NCI-H1105 (cell line): ENCODE measurements around the gene TIAM1.

Source experiments
- DNase-seq: peaks from one replicate; lab custom pipeline; 2025; lab: John Stamatoyannopoulos, UW

TIAM1 gene

DNA sequence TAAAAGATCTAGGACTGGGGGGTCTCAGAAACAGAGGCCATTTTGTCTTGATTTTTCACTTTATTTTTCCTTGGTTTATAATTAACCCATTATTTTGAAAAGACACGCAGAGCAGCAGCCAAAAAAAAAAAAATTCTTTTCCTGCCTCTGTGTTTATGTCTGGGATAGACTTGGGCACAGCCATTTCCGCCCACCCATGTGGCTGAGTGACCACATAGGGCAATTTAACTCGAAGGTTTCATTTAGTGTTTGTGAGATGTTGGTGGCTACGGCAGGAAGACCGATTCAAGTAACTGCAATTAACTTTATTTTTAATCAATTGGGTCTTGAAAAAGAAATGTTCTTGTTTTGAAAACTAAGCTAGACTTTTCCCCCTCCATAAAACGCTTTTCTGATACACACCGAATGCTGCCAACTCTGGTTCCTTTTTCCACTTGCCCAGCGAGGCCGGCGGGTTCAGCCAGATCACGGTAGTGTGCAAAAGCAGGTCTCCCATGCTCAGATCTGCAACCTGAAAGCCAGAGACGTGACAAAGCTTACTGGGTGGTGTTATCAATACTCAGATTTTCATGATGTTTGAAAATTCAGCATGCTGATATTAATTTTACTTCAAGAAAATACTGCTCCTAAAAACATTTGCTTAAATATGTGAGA is 208.4 kb downstream of the TIAM1 start:
- DNase-seq: no peak

- DNase-seq: no peak
These were observed 210.7 kb downstream of the TIAM1 start for GRCh38 chr21:31133243-31133830.

DNA sequence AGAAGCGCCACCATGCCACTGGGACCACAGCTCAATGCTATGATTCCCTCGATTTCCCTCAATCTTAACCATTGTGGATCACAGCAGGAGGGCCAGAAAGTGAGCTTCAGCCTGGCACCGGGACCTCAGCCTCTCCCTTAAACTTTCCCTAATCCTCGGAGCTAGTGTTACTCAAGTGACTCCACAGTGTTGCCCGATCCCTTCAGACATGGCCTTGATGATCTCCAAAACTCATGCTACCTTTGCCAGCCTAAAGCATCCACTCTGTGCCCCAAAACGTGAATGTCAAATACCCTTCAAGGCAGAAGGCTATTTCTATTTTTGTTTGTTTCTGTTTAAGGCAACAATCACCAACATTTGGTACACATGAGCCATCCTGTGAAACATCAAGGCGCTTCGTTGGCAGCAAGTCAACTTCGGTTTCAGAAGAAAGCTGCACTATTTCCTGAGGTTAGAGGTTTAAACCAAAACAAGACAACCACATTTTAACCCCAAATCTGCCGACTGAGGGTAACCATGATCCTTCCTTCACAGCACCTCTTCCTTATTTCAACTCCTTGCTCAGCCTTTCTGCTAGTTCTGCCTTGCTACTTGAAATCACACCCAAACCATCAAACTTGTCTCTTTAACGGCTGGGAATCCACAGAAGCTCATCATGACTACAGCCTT is 211.4 kb downstream of the TIAM1 start:
- no peak for DNase-seq

- no peak for DNase-seq
These were observed 213.2 kb downstream of the TIAM1 start for GRCh38 chr21:31130821-31131220.

- no peak for DNase-seq
These were observed 215.8 kb downstream of the TIAM1 start for GRCh38 chr21:31128234-31128633.

DNA sequence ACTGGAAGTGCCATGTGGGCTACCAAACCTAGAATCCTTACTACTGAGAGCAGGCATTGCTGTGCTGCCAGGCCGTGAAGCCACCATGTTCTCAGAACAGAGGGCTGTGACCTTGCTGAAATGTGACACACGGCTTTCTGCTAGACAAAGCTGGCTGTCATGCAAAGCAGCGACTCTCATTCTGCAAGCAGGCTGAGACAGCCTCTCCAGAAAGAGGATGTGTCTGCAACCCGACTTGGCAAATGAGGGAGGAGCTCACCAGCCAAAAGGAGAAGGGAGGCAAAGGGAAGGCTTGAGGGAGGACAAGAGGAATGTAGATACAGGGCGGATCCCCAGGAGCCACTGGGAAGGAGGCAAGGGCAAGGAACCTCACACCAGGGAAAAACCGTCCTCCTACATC is 220.1 kb downstream of the TIAM1 start:
- no peak for DNase-seq

DNA sequence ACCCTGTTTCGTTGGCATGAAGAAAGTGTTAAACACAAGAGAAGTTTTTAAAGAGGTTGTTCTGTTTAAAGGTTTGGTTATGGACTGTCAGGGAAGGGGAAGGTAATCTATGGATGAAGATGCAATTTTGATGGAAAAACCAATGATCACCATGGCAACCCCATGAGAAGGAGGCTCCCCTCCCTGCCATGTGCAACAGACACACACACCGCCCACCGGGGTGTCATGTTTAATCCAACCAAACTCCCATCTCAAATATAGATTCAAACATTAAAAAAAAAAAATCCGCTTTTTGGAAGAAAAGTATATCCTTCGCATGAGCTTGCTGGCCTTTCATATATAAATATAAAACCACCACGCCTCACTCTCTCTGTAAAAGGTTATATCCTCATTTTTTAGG is 224.9 kb downstream of the TIAM1 start:
- no peak for DNase-seq

DNA sequence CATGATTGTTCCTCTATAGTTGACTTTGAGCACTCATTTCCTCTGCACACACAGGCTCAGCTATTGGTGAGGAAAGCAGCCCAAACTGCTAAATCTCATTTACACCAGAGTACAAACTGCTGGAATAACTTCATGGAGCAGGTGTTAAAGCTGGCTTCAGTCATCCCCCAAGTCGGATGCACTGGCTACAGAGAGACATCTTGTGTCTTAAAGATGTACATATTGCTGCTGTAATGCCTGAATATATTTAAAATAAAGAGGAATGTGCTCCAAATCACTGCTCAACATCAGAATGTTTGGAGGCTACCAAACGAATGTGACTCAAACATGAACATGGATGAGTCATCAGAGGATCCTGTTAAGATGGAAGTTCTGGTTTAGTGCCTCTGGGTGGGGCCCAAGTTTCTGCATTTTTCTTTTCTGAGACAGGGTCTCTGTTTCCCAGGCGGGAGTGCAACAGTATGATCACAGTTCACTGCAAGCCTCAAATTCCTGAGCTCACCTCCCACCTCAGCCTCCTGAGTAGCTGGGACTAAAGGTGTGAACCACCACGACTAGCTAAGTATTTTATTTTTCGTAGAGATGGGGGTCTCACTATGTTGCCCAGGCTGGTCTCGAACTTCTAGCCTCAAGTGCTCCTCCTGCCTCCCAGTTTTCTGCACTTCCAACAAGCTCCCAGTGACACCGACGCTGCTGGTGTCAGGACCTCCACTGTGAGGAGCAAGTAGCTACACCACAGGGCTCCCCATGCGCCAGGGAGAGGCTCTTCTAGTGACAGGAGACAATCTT is 226.7 kb downstream of the TIAM1 start:
- no peak for DNase-seq

DNA sequence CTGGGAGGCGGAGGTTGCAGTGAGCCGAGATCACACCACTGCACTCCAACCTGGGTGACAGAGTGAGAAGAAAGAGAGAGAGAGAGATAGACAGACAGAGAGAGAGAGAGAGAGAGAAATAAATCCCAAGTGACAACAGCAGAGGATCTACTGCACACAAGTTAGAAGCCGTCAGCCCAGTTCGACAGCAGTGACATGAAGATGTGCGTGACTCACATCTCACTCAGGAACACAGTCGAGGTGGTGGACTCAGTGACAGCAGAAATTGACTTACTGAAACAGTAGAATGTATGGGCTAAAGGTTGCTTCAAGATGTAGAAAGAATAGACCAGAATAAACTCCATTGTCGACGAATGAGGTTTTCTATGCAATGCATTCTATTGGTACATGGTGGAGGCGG is 228.8 kb downstream of the TIAM1 start:
- DNase-seq: no peak

- no peak for DNase-seq
These were observed 233.0 kb downstream of the TIAM1 start for GRCh38 chr21:31111093-31111492.

DNA sequence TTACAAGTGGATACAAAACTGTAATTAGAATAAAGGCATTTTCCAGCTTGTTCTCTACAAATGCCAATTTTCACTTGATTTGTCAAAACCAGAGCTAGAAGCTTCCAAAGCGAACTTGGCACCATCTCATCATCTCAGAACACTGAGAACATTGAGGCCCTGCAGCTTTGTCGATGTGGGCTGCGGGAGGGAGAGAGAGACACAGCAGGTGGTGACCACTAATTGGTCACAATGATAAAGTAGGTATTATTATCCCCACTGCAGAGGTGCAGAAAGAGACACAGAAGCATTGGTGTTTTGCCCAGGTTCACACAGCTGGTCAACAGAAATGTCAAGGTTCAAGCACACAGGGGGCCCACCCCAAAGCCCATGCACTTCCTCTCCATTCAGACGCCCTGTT is 233.6 kb downstream of the TIAM1 start:
- no peak for DNase-seq

DNA sequence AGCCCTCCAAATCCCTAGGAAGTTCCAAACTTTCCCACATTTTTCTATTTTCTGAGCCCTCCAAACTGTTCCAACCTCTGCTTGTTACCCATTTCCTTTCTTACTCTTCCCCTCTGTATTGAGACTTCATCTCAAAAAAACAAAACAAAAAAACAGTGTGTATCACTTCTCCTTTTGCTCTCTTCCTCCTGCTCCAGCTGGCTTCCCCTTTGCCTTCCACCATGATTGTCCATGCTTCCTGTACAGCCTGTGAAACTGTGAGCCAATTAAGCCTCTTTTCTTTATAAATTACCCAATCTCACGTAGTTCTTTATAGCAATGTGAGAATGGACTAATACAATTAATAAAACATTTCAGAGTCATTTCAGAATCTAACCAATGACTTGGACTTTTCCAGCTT is 236.2 kb downstream of the TIAM1 start:
- no peak for DNase-seq

- DNase-seq: no peak
These were observed 236.8 kb downstream of the TIAM1 start for GRCh38 chr21:31107176-31107785.

- DNase-seq: no peak
These were observed 240.3 kb downstream of the TIAM1 start for GRCh38 chr21:31103571-31104265.

- no peak for DNase-seq
These were observed 240.9 kb downstream of the TIAM1 start for GRCh38 chr21:31103163-31103562.

- no peak for DNase-seq
These were observed 244.9 kb downstream of the TIAM1 start for GRCh38 chr21:31099122-31099521.

DNA sequence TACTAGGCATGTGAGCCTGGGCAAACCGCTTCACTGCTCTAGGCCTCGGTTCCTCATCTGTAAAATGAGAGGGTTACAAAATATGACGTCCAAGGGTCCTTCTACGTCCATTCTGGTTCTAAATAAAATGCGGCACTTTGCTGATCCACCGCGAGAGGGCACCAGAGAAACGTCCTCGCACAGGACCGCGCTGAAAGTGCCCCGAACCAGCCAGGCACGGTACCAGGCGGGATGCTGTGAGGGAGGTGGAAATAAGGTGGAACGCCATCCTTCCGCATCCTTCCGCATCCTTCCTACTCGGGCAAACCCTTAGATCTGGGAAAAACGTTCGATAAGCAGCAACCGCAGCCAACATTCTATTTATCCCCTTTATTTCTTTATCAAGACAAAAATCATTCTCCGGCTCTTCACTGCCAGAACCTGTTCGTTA is 245.5 kb downstream of the TIAM1 start:
- peak; percentile 51 for DNase-seq

DNA sequence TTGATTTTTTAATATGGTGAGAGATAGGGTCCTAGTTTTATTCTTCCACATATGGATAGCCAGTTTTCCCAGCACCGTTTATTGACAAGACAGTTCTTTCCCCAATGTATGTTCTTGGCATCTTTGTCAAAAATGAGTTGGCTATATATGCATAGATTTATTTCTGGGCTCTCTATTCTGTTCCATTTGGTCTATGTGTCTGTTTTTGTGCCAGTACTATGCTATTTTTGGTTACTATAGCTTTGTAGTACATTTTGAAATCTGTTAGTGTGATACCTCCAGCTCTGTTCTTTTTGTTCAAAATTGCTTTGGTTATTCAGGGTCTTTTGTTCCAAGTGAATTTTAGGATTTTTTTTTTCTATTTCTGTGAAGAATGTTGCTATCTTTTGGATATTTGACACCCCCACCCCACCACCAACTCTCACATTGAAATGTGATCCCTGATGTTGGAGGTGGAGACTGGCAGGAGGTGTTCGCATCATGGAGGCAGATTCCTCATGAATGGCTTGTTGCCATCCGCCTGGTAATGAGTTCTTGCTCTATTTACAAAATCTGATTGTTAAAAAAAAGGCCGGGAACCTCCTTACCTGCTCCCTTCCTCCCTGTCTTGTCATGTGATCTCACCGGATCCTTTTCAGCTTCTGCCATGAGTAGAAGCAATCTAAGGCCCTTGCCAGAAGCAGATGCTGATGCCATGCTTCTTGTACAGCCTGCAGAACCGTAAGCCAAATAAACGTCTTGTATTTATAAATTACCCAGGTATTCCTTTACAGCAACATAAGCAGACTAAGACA is 251.0 kb downstream of the TIAM1 start:
- no peak for DNase-seq

DNA sequence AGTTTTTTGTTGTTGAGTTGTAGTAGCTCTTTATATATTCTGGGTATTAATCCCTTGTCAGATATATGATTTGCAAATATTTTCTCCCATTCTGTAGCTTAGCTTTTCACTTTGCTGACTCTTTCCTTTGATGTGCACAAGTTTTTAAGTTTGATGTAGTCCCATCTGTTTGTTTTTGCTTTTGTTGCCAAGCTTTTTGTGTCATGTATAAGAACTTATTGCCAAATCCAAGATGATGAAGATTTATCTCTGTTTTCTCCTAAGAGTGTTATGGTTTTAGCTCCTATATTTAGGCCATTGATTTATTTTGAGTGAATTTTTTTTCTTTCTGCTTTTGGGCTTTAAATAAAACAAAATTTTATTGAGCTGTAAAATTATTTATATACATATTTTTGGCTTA is 253.7 kb downstream of the TIAM1 start:
- DNase-seq: no peak

GRCh38 chr21:31088474-31088751 is 255.6 kb downstream of the TIAM1 start:
- DNase-seq: no peak
